ENCODE results near the gene MRPS30.
A peak's percentile ranks its signal among the peaks of the same experiment; 100 is the strongest.

The MRPS30 gene

DNA sequence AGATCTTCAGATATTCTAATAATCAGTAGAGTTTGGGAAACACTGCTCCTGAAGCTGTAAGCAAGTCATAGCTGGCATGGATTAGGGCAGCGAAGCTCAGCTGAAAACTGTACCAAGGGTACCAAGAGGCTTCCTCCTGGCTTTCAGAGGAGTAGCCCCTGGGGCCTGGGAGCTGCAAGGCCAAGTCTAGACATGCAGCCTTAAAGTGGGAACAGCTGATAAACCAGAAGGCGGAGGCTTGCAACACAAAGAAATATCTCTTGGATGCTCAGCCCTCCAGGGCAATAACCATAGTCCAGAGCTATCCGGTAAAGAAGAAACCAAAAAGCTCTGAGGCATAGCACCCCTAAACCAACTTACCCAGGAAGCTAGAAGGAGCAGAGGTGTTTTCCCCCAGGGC is 51.5 kb downstream of the MRPS30 start:
- Histone ChIP-seq H3K9me3 (ENCODE audit: insufficient read depth, low read length, severe bottlenecking) (no peaks in the 10 kb centered on the region), H2AFZ (ENCODE audit: low read depth, low read length) (no peak overlapping the region), H3K4me2 (ENCODE audit: insufficient read depth, low read length) (no peak overlapping the region), H3K27ac (ENCODE audit: low read length) (no peak overlapping the region), H4K20me1 (ENCODE audit: insufficient read depth, low read length) (no peaks in the 10 kb centered on the region), H3K4me3 (ENCODE audit: low read depth in 1 of 2, low read length in 2 of 2) (no peak overlapping the region), H3K79me2 (ENCODE audit: insufficient read depth, low read length) (no peaks in the 10 kb centered on the region), H3K27me3 (ENCODE audit: insufficient read depth, low read length, poor library complexity) (no peaks in the 10 kb centered on the region), H3K9ac (ENCODE audit: low read depth, low read length) (no peak overlapping the region), H3K4me1 (ENCODE audit: insufficient read depth, low read length) (no peaks in the 10 kb centered on the region), H3K36me3 (ENCODE audit: insufficient read depth, low read length) (no peaks in the 10 kb centered on the region)
- TF ChIP-seq EZH2 (IDR thresholded peaks at IDR 0.05; ENCODE audit: borderline replicate concordance, low read depth, low read length, severe bottlenecking): no peak
- TF ChIP-seq, protein P1, sequence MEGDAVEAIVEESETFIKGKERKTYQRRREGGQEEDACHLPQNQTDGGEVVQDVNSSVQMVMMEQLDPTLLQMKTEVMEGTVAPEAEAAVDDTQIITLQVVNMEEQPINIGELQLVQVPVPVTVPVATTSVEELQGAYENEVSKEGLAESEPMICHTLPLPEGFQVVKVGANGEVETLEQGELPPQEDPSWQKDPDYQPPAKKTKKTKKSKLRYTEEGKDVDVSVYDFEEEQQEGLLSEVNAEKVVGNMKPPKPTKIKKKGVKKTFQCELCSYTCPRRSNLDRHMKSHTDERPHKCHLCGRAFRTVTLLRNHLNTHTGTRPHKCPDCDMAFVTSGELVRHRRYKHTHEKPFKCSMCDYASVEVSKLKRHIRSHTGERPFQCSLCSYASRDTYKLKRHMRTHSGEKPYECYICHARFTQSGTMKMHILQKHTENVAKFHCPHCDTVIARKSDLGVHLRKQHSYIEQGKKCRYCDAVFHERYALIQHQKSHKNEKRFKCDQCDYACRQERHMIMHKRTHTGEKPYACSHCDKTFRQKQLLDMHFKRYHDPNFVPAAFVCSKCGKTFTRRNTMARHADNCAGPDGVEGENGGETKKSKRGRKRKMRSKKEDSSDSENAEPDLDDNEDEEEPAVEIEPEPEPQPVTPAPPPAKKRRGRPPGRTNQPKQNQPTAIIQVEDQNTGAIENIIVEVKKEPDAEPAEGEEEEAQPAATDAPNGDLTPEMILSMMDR (IDR thresholded peaks at IDR 0.05; ENCODE audit: borderline replicate concordance, extremely low read depth, low read length, poor library complexity, severe bottlenecking): no peak
- no peak for DNase-seq
- ATAC-seq (ENCODE audit: insufficient read depth, low read depth): no peak

DNA sequence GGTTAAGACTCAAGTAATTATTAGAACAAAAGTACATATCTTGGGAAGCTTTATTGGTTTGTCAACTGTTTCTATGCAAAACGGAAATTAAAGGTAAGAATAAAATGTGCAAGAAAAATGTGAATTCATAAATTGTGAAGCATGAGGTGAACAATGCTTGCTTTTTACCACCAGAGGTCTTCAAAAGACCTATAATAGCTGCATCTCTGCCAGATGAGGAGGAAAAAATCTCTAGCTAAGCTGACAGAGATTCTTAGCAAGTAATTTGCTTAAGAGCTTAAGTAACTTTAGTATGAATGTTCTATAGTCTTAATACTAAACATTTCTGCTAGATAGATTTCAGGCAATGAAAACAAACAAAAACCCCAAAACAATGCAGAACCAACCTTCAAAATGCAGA is 54.1 kb downstream of the MRPS30 start:
- no peaks in the 10 kb centered on the region for H3K79me2 ChIP-seq (ENCODE audit: insufficient read depth, low read length)
- H3K27ac ChIP-seq (ENCODE audit: low read length): no peak overlapping the region
- no peaks in the 10 kb centered on the region for H3K4me1 ChIP-seq (ENCODE audit: insufficient read depth, low read length)
- no peaks in the 10 kb centered on the region for H4K20me1 ChIP-seq (ENCODE audit: insufficient read depth, low read length)
- no peaks in the 10 kb centered on the region for H3K36me3 ChIP-seq (ENCODE audit: insufficient read depth, low read length)
- H3K4me3 ChIP-seq (ENCODE audit: low read depth in 1 of 2, low read length in 2 of 2): no peak overlapping the region
- H3K4me2 ChIP-seq (ENCODE audit: insufficient read depth, low read length): no peak overlapping the region
- H2AFZ ChIP-seq (ENCODE audit: low read depth, low read length): no peak overlapping the region
- H3K27me3 ChIP-seq (ENCODE audit: insufficient read depth, low read length, poor library complexity): no peaks in the 10 kb centered on the region
- no peak for DNase-seq
- H3K9ac ChIP-seq (ENCODE audit: low read depth, low read length): no peak overlapping the region
- no peaks in the 10 kb centered on the region for H3K9me3 ChIP-seq (ENCODE audit: insufficient read depth, low read length, severe bottlenecking)
- TF ChIP-seq EZH2 (IDR thresholded peaks at IDR 0.05; ENCODE audit: borderline replicate concordance, low read depth, low read length, severe bottlenecking): no peak
- TF ChIP-seq, protein P1 (IDR thresholded peaks at IDR 0.05; ENCODE audit: borderline replicate concordance, extremely low read depth, low read length, poor library complexity, severe bottlenecking): peak; percentile 31
- no peak for ATAC-seq (ENCODE audit: insufficient read depth, low read depth)

All from DND-41 (cell line).